Measurements from ENCODE around the gene USB1. TPM values are rescaled to one million over a fixed set of nuclear protein-coding genes. Genes with fewer than 3 reads are reported as not detected.
"Not testable (repeated sequence)": the region's sequence is repeated elsewhere in the genome, so short reads cannot be mapped to it uniquely, and the experiment has no call there.

USB1 gene
- total and polyA plus RNA-seq, 4 donors = 24.9 to 41.3 (median 32.9) TPM

DNA sequence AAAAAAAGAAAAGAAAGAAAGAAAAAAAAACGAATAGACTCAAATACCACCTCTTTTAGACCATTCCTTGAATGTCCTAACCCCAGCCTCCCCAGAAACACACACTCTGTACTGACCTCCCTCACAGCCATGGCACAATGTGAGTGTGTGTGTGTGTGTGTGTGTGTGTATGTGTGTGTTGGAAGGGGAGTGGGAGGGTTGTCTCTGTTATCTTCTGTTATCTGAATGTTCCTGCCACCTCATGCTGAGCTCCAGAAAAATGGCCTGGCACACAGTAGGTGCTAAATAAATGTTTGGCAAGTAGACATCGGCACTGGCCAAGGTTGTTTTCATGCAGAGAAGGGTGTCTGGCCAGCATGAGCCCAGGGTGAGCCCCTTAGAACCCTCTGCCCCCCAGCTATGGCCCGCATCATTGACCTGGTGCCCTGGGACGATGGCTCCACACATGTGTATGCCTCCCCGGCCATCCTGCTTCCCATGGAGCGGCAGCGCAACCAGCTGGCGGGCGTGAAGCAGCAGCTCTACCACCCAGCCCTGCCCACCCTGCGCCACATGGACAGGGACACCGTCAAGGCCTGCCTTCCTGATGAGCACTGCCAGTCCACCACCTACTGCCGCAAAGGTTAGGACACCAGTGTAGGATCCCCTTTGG, 23.7 kb upstream of the USB1 start:
- no peaks in the 10 kb centered on the region for H3K36me3 ChIP-seq (ENCODE audit: control insufficient read depth in 1 of 2, insufficient read depth in 2 of 2, low read length in 1 of 2)
- ATAC-seq (ENCODE audit: low FRiP score) (no peak), DNase-seq (peak in 1 of 2 donors; percentile 29)
- no peak overlapping the region for H3K27ac ChIP-seq (ENCODE audit: low read depth in 1 of 2, low read length in 2 of 2)
- no peaks in the 10 kb centered on the region for H3K4me1 ChIP-seq (ENCODE audit: control insufficient read depth in 1 of 2, insufficient read depth in 2 of 2, low read length in 2 of 2)
- intact Hi-C loops (cut with DNase I) = no loop called here
- H3K27me3 ChIP-seq (ENCODE audit: control insufficient read depth in 1 of 2, insufficient read depth in 2 of 2, low read length in 1 of 2) = no peaks in the 10 kb centered on the region
- no peaks in the 10 kb centered on the region for H3K9me3 ChIP-seq (ENCODE audit: control insufficient read depth, low read length)
- no peak overlapping the region for H3K4me3 ChIP-seq (ENCODE audit: low read length in 2 of 2)
- 89% methylated on average over 12 of the region's 12 CpGs for WGBS, 2 donors

DNA sequence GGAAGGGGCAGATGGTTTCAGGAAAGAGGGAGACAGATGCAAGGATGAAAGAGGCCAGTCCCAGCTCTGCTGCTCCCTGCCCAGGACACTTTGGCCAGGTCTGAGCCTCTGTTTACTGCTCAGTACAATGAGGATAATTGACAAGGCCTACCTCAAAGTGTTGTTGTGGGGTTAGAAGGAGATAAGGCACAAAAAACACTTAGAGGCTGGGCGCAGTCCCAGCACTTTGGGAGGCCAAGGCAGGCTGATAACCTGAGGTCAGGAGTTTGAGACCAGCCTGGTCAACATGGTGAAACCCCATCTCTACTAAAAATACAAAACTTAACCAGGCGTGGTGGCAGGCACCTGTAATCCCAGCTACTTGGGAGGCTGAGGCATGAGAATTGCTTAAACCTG, 23.1 kb upstream of the USB1 start:
- 98 to 100% methylated on average over 2 of the region's 2 CpGs for WGBS, 2 donors
- DNase-seq; H3K9me3 ChIP-seq (ENCODE audit: control insufficient read depth, low read length); H3K27ac ChIP-seq (ENCODE audit: low read depth in 1 of 2, low read length in 2 of 2); H3K36me3 ChIP-seq (ENCODE audit: control insufficient read depth in 1 of 2, insufficient read depth in 2 of 2, low read length in 1 of 2); intact Hi-C loops (cut with DNase I); ATAC-seq (ENCODE audit: low FRiP score); H3K4me1 ChIP-seq (ENCODE audit: control insufficient read depth in 1 of 2, insufficient read depth in 2 of 2, low read length in 2 of 2); H3K27me3 ChIP-seq (ENCODE audit: control insufficient read depth in 1 of 2, insufficient read depth in 2 of 2, low read length in 1 of 2); H3K4me3 ChIP-seq (ENCODE audit: low read length in 2 of 2): not testable (repeated sequence)

- intact Hi-C loops (cut with DNase I) = no loop called here
- Histone ChIP-seq H3K9me3 (ENCODE audit: control insufficient read depth, low read length) (no peaks in the 10 kb centered on the region), H3K27ac (ENCODE audit: low read depth in 1 of 2, low read length in 2 of 2) (no peak overlapping the region), H3K27me3 (ENCODE audit: control insufficient read depth in 1 of 2, insufficient read depth in 2 of 2, low read length in 1 of 2) (no peaks in the 10 kb centered on the region), H3K4me3 (ENCODE audit: low read length in 2 of 2) (no peak overlapping the region), H3K36me3 (ENCODE audit: control insufficient read depth in 1 of 2, insufficient read depth in 2 of 2, low read length in 1 of 2) (no peaks in the 10 kb centered on the region), H3K4me1 (ENCODE audit: control insufficient read depth in 1 of 2, insufficient read depth in 2 of 2, low read length in 2 of 2) (no peaks in the 10 kb centered on the region)
- peak; percentile 18 to 72 for DNase-seq
- no peak for ATAC-seq (ENCODE audit: low FRiP score)
- 90 to 92% methylated on average over 11 of the region's 11 CpGs for WGBS, 2 donors
Measured at GRCh38 chr16:57979006-57979585, 22.1 kb upstream of the USB1 start.

- Histone ChIP-seq H3K27ac (ENCODE audit: low read depth in 1 of 2, low read length in 2 of 2) (no peak overlapping the region), H3K4me1 (ENCODE audit: control insufficient read depth in 1 of 2, insufficient read depth in 2 of 2, low read length in 2 of 2) (no peaks in the 10 kb centered on the region), H3K27me3 (ENCODE audit: control insufficient read depth in 1 of 2, insufficient read depth in 2 of 2, low read length in 1 of 2) (no peaks in the 10 kb centered on the region), H3K4me3 (ENCODE audit: low read length in 2 of 2) (no peak overlapping the region), H3K9me3 (ENCODE audit: control insufficient read depth, low read length) (no peaks in the 10 kb centered on the region), H3K36me3 (ENCODE audit: control insufficient read depth in 1 of 2, insufficient read depth in 2 of 2, low read length in 1 of 2) (no peaks in the 10 kb centered on the region)
- intact Hi-C loops (cut with DNase I) = no loop called here
- 82 to 91% methylated on average over 7 of the region's 7 CpGs for WGBS, 2 donors
- DNase-seq (peak in 1 of 2 donors; percentile 4), ATAC-seq (ENCODE audit: low FRiP score) (no peak)
Measured at GRCh38 chr16:57981636-57982035, 19.6 kb upstream of the USB1 start.

DNA sequence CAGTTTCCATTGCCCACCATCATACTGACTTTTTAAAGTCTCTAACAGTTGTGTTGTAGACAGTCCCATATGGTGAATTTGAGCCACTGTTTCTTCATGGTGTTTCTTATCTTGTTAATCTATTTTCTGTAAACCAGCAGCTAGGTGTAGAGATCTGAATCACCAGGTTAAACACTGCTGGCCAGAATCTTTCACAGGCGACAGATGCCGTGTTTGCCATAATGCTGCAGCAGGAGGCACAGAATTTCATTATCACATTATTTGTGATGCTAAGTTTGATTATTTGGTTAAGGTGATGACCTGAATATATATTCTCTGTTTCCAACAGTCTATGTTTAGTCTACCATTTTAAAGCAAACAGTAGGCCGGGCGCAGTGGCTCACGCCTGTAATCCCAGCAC, 18.8 kb upstream of the USB1 start:
- no peaks in the 10 kb centered on the region for H3K4me1 ChIP-seq (ENCODE audit: control insufficient read depth in 1 of 2, insufficient read depth in 2 of 2, low read length in 2 of 2)
- ATAC-seq (ENCODE audit: low FRiP score) = no peak
- H3K36me3 ChIP-seq (ENCODE audit: control insufficient read depth in 1 of 2, insufficient read depth in 2 of 2, low read length in 1 of 2) = no peaks in the 10 kb centered on the region
- no peak overlapping the region for H3K4me3 ChIP-seq (ENCODE audit: low read length in 2 of 2)
- H3K9me3 ChIP-seq (ENCODE audit: control insufficient read depth, low read length) = no peaks in the 10 kb centered on the region
- H3K27ac ChIP-seq (ENCODE audit: low read depth in 1 of 2, low read length in 2 of 2) = no peak overlapping the region
- WGBS, 2 donors = 80% methylated on average over 5 of the region's 5 CpGs
- intact Hi-C loops (cut with DNase I) = no loop called here
- H3K27me3 ChIP-seq (ENCODE audit: control insufficient read depth in 1 of 2, insufficient read depth in 2 of 2, low read length in 1 of 2) = no peaks in the 10 kb centered on the region
- peak in 1 of 2 donors; percentile 36 for DNase-seq

GRCh38 chr16:57984443-57985203, 16.6 kb upstream of the USB1 start:
- Histone ChIP-seq H3K9me3 (ENCODE audit: control insufficient read depth, low read length) (no peaks in the 10 kb centered on the region), H3K36me3 (ENCODE audit: control insufficient read depth in 1 of 2, insufficient read depth in 2 of 2, low read length in 1 of 2) (no peaks in the 10 kb centered on the region), H3K27me3 (ENCODE audit: control insufficient read depth in 1 of 2, insufficient read depth in 2 of 2, low read length in 1 of 2) (no peaks in the 10 kb centered on the region), H3K27ac (ENCODE audit: low read depth in 1 of 2, low read length in 2 of 2) (no peak overlapping the region), H3K4me3 (ENCODE audit: low read length in 2 of 2) (peak overlapping the region in 1 of 2 donors; percentile 36), H3K4me1 (ENCODE audit: control insufficient read depth in 1 of 2, insufficient read depth in 2 of 2, low read length in 2 of 2) (no peaks in the 10 kb centered on the region)
- peak; percentile 92 for ATAC-seq (ENCODE audit: low FRiP score)
- intact Hi-C loops (cut with DNase I) = no loop called here
- 10 to 12% methylated on average over 64 of the region's 64 CpGs for WGBS, 2 donors
- peak; percentile 90 to 93 for DNase-seq

GRCh38 chr16:57985204-57986181, 15.7 kb upstream of the USB1 start:
- ATAC-seq (ENCODE audit: low FRiP score) (peak; percentile 58), DNase-seq (peak in 1 of 2 donors; percentile 78)
- Histone ChIP-seq H3K27ac (ENCODE audit: low read depth in 1 of 2, low read length in 2 of 2) (no peak overlapping the region), H3K4me1 (ENCODE audit: control insufficient read depth in 1 of 2, insufficient read depth in 2 of 2, low read length in 2 of 2) (no peaks in the 10 kb centered on the region), H3K36me3 (ENCODE audit: control insufficient read depth in 1 of 2, insufficient read depth in 2 of 2, low read length in 1 of 2) (no peaks in the 10 kb centered on the region), H3K27me3 (ENCODE audit: control insufficient read depth in 1 of 2, insufficient read depth in 2 of 2, low read length in 1 of 2) (no peaks in the 10 kb centered on the region), H3K4me3 (ENCODE audit: low read length in 2 of 2) (peak overlapping the region in 1 of 2 donors; percentile 36), H3K9me3 (ENCODE audit: control insufficient read depth, low read length) (no peaks in the 10 kb centered on the region)
- intact Hi-C loops (cut with DNase I) = no loop called here
- 25 to 28% methylated on average over 56 to 62 of the region's 62 CpGs for WGBS, 2 donors

- Histone ChIP-seq H3K9me3 (ENCODE audit: control insufficient read depth, low read length) (no peaks in the 10 kb centered on the region), H3K4me1 (ENCODE audit: control insufficient read depth in 1 of 2, insufficient read depth in 2 of 2, low read length in 2 of 2) (no peaks in the 10 kb centered on the region), H3K27ac (ENCODE audit: low read depth in 1 of 2, low read length in 2 of 2) (no peak overlapping the region), H3K27me3 (ENCODE audit: control insufficient read depth in 1 of 2, insufficient read depth in 2 of 2, low read length in 1 of 2) (no peaks in the 10 kb centered on the region), H3K36me3 (ENCODE audit: control insufficient read depth in 1 of 2, insufficient read depth in 2 of 2, low read length in 1 of 2) (no peaks in the 10 kb centered on the region), H3K4me3 (ENCODE audit: low read length in 2 of 2) (no peak overlapping the region)
- no peak for ATAC-seq (ENCODE audit: low FRiP score)
- intact Hi-C loops (cut with DNase I) = no loop called here
- peak in 1 of 2 donors; percentile 22 for DNase-seq
- WGBS, 2 donors = 73 to 84% methylated on average over 9 of the region's 9 CpGs
Measured at GRCh38 chr16:57986196-57986595, 15.0 kb upstream of the USB1 start.

All from aorta (tissue), 5 donors.